ENCODE data around the gene ERVK3-1.
"Not testable (repeated sequence)": the region's sequence is repeated elsewhere in the genome, so short reads cannot be mapped to it uniquely, and the experiment has no call there.

The ERVK3-1 gene

DNA sequence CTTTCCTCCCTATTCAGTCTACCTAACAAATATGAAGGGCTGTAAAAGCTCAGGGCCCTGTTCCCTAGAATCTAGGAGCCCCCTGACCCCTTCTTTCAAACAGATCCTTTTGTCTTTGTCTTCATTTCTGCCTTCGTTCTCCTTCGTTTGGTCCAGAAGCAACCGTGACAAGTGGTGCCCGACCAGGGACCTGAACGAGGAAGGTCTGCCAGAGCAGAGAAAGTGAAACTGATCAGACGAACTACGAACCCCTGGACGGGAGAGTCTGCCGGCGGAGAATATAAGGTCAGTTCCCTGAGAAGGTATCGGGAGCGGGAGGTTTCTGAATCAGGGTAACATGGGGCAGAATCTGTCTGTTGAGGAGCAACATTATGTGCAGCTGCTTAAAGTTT lies 751 bp downstream of the ERVK3-1 start:
- Histone ChIP-seq H3K4me2 (ENCODE audit: low read length) (peak overlapping the region; percentile 84), H3K9me3 (replicated peaks; ENCODE audit: low read length) (no peaks in the 10 kb centered on the region), H3K9ac (ENCODE audit: low read depth, low read length) (peak overlapping the region; percentile 91), H3K36me3 (ENCODE audit: insufficient read depth, low read length) (peaks cover 37% of the 10 kb centered on the region), H3K4me3 (ENCODE audit: low read length) (peak overlapping the region; percentile 90), H3K27me3 (ENCODE audit: control insufficient read depth, insufficient read depth, low read length) (no peaks in the 10 kb centered on the region), H3K4me1 (ENCODE audit: control insufficient read depth, insufficient read depth, low read length) (peaks cover 10% of the 10 kb centered on the region)

- H3K36me3 ChIP-seq (ENCODE audit: insufficient read depth, low read length) = peaks cover 49% of the 10 kb centered on the region
- no peaks in the 10 kb centered on the region for H3K27me3 ChIP-seq (ENCODE audit: control insufficient read depth, insufficient read depth, low read length)
- peaks cover 10% of the 10 kb centered on the region for H3K4me1 ChIP-seq (ENCODE audit: control insufficient read depth, insufficient read depth, low read length)
- H3K4me2 ChIP-seq (ENCODE audit: low read length) = no peak overlapping the region
- no peak overlapping the region for H3K4me3 ChIP-seq (ENCODE audit: low read length)
- no peak overlapping the region for H3K9ac ChIP-seq (ENCODE audit: low read depth, low read length)
- H3K9me3 ChIP-seq (replicated peaks; ENCODE audit: low read length) = no peaks in the 10 kb centered on the region
Measured at GRCh38 chr19:58307736-58308135, 2.6 kb downstream of the ERVK3-1 start.

DNA sequence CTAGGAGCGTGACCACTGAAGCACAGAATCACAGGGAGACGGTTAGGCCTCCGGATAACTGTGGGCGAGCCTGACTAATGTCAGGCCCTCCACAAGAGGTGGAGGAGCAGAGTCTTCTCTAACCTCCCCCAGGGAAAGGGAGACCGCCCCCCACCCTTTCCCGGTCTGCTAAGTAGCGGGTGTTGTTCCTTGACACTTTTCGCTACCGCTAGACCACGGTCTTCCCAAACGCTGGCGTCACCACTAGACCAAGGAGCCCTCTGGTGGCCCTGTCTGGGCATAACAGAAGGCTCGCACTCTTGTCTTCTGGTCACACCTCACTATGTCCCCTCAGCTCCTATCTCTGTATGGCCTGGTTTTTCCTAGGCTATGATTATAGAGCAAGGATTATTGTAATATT lies 5.5 kb downstream of the ERVK3-1 start:
- H3K9ac ChIP-seq (ENCODE audit: low read depth, low read length); H3K4me1 ChIP-seq (ENCODE audit: control insufficient read depth, insufficient read depth, low read length): not testable (repeated sequence)
- peaks cover 73% of the 10 kb centered on the region for H3K36me3 ChIP-seq (ENCODE audit: insufficient read depth, low read length)

GRCh38 chr19:58311345-58311865 lies 6.2 kb downstream of the ERVK3-1 start:
- Histone ChIP-seq H3K27me3 (ENCODE audit: control insufficient read depth, insufficient read depth, low read length) (no peaks in the 10 kb centered on the region), H3K9ac (ENCODE audit: low read depth, low read length) (no peak overlapping the region), H3K4me2 (ENCODE audit: low read length) (no peak overlapping the region), H3K9me3 (replicated peaks; ENCODE audit: low read length) (no peaks in the 10 kb centered on the region), H3K4me1 (ENCODE audit: control insufficient read depth, insufficient read depth, low read length) (peaks cover under 1% of the 10 kb centered on the region), H3K36me3 (ENCODE audit: insufficient read depth, low read length) (peaks cover 73% of the 10 kb centered on the region), H3K4me3 (ENCODE audit: low read length) (no peak overlapping the region)

More for the DNA sequence above, 5.5 kb downstream of the ERVK3-1 start:
- H3K4me3 ChIP-seq (ENCODE audit: low read length); H3K9me3 ChIP-seq (replicated peaks; ENCODE audit: low read length); H3K4me2 ChIP-seq (ENCODE audit: low read length); H3K27me3 ChIP-seq (ENCODE audit: control insufficient read depth, insufficient read depth, low read length): not testable (repeated sequence)

GRCh38 chr19:58315580-58315979 lies 10.4 kb downstream of the ERVK3-1 start:
- no peak overlapping the region for H3K4me2 ChIP-seq (ENCODE audit: low read length)
- no peak overlapping the region for H3K4me3 ChIP-seq (ENCODE audit: low read length)
- no peaks in the 10 kb centered on the region for H3K4me1 ChIP-seq (ENCODE audit: control insufficient read depth, insufficient read depth, low read length)
- H3K27me3 ChIP-seq (ENCODE audit: control insufficient read depth, insufficient read depth, low read length) = no peaks in the 10 kb centered on the region
- no peak overlapping the region for H3K9ac ChIP-seq (ENCODE audit: low read depth, low read length)
- H3K36me3 ChIP-seq (ENCODE audit: insufficient read depth, low read length) = peaks cover 45% of the 10 kb centered on the region
- H3K9me3 ChIP-seq (replicated peaks; ENCODE audit: low read length) = no peaks in the 10 kb centered on the region

DNA sequence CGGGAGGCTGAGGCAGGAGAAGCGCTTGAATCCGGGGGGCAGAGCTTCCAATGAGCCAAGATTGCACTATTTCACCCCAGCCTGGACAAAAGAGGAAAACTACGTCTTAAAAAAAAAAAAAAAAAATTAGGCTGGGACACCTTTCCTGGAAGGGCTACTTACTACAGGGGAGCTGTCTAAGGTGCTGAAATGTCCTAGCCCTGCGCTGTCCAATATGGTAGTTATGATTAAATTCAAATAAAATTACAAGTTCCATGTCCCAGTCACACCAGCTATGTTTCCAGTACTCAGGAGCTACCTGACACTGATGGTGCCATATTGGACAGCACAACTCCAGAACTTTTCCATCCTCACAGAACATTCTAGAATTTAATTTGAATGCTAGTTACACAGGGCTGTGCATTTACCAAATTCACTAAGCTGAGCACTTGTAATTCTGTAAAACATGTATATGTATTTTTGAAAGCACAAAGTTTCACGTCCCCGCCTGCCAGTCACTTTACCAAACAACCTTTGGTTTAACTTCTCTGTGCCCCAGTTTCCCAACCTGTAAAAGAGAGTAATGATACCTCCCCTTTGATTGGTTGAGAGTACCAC lies 12.4 kb downstream of the ERVK3-1 start:
- no peak overlapping the region for H3K4me3 ChIP-seq (ENCODE audit: low read length)
- H3K4me1 ChIP-seq (ENCODE audit: control insufficient read depth, insufficient read depth, low read length) = no peaks in the 10 kb centered on the region
- H3K4me2 ChIP-seq (ENCODE audit: low read length) = no peak overlapping the region
- no peak overlapping the region for H3K9ac ChIP-seq (ENCODE audit: low read depth, low read length)
- H3K36me3 ChIP-seq (ENCODE audit: insufficient read depth, low read length) = peaks cover 30% of the 10 kb centered on the region
- no peaks in the 10 kb centered on the region for H3K9me3 ChIP-seq (replicated peaks; ENCODE audit: low read length)
- H3K27me3 ChIP-seq (ENCODE audit: control insufficient read depth, insufficient read depth, low read length) = no peaks in the 10 kb centered on the region

DNA sequence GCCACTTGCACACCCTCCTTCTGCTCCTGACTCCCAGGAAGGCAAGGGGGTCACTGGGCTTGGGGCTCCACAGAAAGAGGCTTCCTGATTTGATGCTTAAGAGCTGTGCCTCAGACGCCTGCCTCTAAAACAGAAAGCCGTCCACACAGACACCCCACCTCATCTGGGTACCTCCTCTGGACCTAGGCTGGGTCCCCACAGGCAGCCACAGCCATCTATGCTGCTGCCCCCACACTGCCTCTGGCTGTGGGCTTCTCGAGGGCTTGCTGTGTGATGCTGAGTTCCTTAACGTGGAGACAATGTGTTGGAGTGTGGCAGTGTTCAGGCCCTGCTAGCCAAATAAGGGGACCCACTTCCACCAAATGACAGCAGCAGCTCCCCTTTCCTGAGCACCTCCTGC lies 13.1 kb downstream of the ERVK3-1 start:
- H3K27me3 ChIP-seq (ENCODE audit: control insufficient read depth, insufficient read depth, low read length) = no peaks in the 10 kb centered on the region
- peaks cover 23% of the 10 kb centered on the region for H3K36me3 ChIP-seq (ENCODE audit: insufficient read depth, low read length)
- H3K4me3 ChIP-seq (ENCODE audit: low read length) = no peak overlapping the region
- no peaks in the 10 kb centered on the region for H3K9me3 ChIP-seq (replicated peaks; ENCODE audit: low read length)
- no peaks in the 10 kb centered on the region for H3K4me1 ChIP-seq (ENCODE audit: control insufficient read depth, insufficient read depth, low read length)
- H3K4me2 ChIP-seq (ENCODE audit: low read length) = no peak overlapping the region
- H3K9ac ChIP-seq (ENCODE audit: low read depth, low read length) = no peak overlapping the region

DNA sequence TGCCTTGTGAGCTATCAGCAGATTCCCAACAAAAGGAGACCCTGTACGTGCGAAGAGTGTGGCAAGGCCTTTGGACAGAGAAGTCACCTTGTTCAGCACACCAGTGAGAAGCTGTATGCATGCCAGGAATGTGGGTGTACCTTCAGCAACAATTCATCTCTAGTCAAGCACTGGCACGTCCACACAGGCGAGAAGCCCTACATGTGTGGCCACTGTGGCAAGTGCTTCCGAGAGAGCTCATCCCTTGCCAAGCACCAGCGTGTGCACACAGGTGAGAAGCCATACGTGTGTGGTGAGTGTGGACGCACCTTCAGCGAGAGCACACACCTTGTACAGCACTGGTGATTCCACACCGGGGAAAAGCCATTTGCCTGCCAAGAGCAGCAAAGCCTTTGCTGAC lies 14.1 kb downstream of the ERVK3-1 start:
- Histone ChIP-seq H3K36me3 (ENCODE audit: insufficient read depth, low read length) (peaks cover 14% of the 10 kb centered on the region), H3K4me3 (ENCODE audit: low read length) (no peak overlapping the region), H3K9ac (ENCODE audit: low read depth, low read length) (no peak overlapping the region), H3K27me3 (ENCODE audit: control insufficient read depth, insufficient read depth, low read length) (no peaks in the 10 kb centered on the region), H3K4me2 (ENCODE audit: low read length) (no peak overlapping the region), H3K4me1 (ENCODE audit: control insufficient read depth, insufficient read depth, low read length) (no peaks in the 10 kb centered on the region), H3K9me3 (replicated peaks; ENCODE audit: low read length) (no peaks in the 10 kb centered on the region)

- no peaks in the 10 kb centered on the region for H3K36me3 ChIP-seq (ENCODE audit: insufficient read depth, low read length)
- H3K9me3 ChIP-seq (replicated peaks; ENCODE audit: low read length) = no peaks in the 10 kb centered on the region
- peak overlapping the region; percentile 99 for H3K4me3 ChIP-seq (ENCODE audit: low read length)
- H3K27me3 ChIP-seq (ENCODE audit: control insufficient read depth, insufficient read depth, low read length) = no peaks in the 10 kb centered on the region
- H3K4me2 ChIP-seq (ENCODE audit: low read length) = peak overlapping the region; percentile 98
- H3K4me1 ChIP-seq (ENCODE audit: control insufficient read depth, insufficient read depth, low read length) = peaks cover 21% of the 10 kb centered on the region
- H3K9ac ChIP-seq (ENCODE audit: low read depth, low read length) = peak overlapping the region; percentile 95
Measured at GRCh38 chr19:58325311-58326022, 20.3 kb downstream of the ERVK3-1 start.

- Histone ChIP-seq H3K4me2 (ENCODE audit: low read length) (peak overlapping the region; percentile 98), H3K36me3 (ENCODE audit: insufficient read depth, low read length) (no peaks in the 10 kb centered on the region), H3K9ac (ENCODE audit: low read depth, low read length) (peak overlapping the region; percentile 95), H3K4me3 (ENCODE audit: low read length) (peak overlapping the region; percentile 99), H3K4me1 (ENCODE audit: control insufficient read depth, insufficient read depth, low read length) (peaks cover 26% of the 10 kb centered on the region), H3K9me3 (replicated peaks; ENCODE audit: low read length) (no peaks in the 10 kb centered on the region), H3K27me3 (ENCODE audit: control insufficient read depth, insufficient read depth, low read length) (no peaks in the 10 kb centered on the region)
Measured at GRCh38 chr19:58326501-58326913, 21.3 kb downstream of the ERVK3-1 start.

DNA sequence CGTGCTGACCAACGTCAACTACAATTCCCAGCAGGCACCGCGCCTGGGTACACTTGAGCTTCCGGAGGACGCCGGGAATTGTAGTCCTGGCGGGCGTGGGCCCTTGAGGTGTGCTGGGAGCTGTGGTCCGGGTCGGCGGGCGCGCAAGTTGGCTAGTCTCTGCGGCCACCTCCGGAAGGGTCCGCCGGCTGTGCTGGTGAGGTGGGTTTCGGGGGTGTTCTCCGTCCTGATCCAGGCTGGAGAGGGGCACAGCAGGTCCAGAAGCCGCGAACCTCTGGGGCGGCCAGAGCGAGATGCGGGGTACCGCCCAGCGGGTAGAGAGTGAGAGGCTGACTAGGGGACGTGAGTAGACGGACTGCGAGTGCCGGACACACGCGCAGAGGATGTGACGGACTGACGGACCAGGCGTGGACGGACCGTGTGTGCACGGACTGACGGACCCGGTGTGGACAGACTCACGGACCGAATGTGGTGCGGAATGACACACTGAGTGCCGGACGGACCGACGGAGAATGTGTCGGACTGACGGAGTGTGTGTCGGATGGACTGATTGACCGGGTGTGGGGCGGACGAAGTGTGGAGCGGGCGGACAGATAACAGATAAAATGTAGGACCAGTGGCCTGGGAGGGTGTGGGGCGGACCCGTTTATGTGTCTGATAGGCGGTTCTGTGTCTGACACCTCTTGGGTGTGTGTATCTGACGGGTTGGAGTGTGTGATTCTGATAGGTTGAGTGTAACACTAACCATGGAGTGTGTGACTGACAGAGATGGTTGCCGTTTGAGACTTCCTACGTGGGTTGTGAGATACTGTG lies 21.9 kb downstream of the ERVK3-1 start, which contains the start of gene ZSCAN22:
Gene ZSCAN22 (plus strand): TSS at position 81 of the 813 bp plus-strand sequence. CDS start 7,809 bp downstream, outside the sequence.
- Histone ChIP-seq H3K4me3 (ENCODE audit: low read length) (peak within 1 kb of the TSS; percentile 99), H3K27me3 (ENCODE audit: control insufficient read depth, insufficient read depth, low read length) (no peaks in the 10 kb centered on the region), H3K9ac (ENCODE audit: low read depth, low read length) (peak within 1 kb of the TSS; percentile 95), H3K4me2 (ENCODE audit: low read length) (peak within 1 kb of the TSS; percentile 98), H3K36me3 (ENCODE audit: insufficient read depth, low read length) (no peaks in the 10 kb centered on the region), H3K9me3 (replicated peaks; ENCODE audit: low read length) (no peaks in the 10 kb centered on the region), H3K4me1 (ENCODE audit: control insufficient read depth, insufficient read depth, low read length) (peaks cover 26% of the 10 kb centered on the region)

Measured in skeletal muscle satellite cell (primary cell).